ENCODE data around the gene USP47.

GRCh38 chr11:11806074-11806473 is 35.7 kb upstream of the USP47 start:
- TF ChIP-seq CTCF (IDR thresholded peaks at IDR 0.05) (no peak), POLR2A (IDR thresholded peaks at IDR 0.05) (no peak)
